Thyroid gland (tissue), 4 donors: ENCODE measurements around the gene RGPD8. TPM values are rescaled to one million over a fixed set of nuclear protein-coding genes. Genes with fewer than 3 reads are reported as not detected.
"Not testable (repeated sequence)": the region's sequence is repeated elsewhere in the genome, so short reads cannot be mapped to it uniquely, and the experiment has no call there.

Source experiments
- DNase-seq, 2 donors: peaks; one replicate each; pipeline ENCODE4 v3.0.0-alpha.2; 2019
- H3K27ac ChIP-seq, 3 donors: fragments of 200-600 bp; sonication (generic); 1 replicate in 2 of 3; 2 replicates in 1 of 3; pipeline ENCODE4 v1.5.1; 2016 to 2019; ENCODE audit warnings: mild to moderate bottlenecking in 1 of 3, moderate library complexity in 1 of 3
- H3K27me3 ChIP-seq: fragments of 200-600 bp; sonication (generic); one replicate; pipeline ENCODE4 v1.5.1; 2019
- H3K36me3 ChIP-seq, 2 donors: fragments of 200-600 bp; sonication (generic); one replicate each; pipeline ENCODE4 v1.5.1; 2016 to 2019
- H3K4me1 ChIP-seq, 2 donors: fragments of 200-600 bp; sonication (generic); one replicate each; pipeline ENCODE4 v1.5.1; 2017 to 2019
- H3K4me3 ChIP-seq, 3 donors: fragments of 200-600 bp; sonication (generic); replicated peaks in 1 of 3; 1 replicate in 2 of 3; 2 replicates in 1 of 3; pipeline ENCODE4 v1.5.1; 2016; ENCODE audit warnings: mild to moderate bottlenecking in 1 of 3
- H3K9me3 ChIP-seq: fragments of 200-600 bp; sonication (generic); one replicate; pipeline ENCODE4 v1.5.1; 2017
- CTCF ChIP-seq, 6 experiments: fragments of 200-600 bp in 3 of 6; fragments of 450-650 bp in 3 of 6; sonication (generic) in 3 of 6; IDR thresholded peaks; one replicate each; pipeline ENCODE4 v1.5.1; 2016 to 2019; ENCODE audit warnings: antibody characterized with exemption in 6 of 6, mild to moderate bottlenecking in 2 of 6, inconsistent platforms in 1 of 6, moderate library complexity in 1 of 6
- POLR2A ChIP-seq, 2 donors: fragments of 450-650 bp; IDR thresholded peaks; one replicate each; pipeline ENCODE4 v1.6.1; 2017; ENCODE audit warnings: antibody characterized with exemption in 2 of 2, mild to moderate bottlenecking in 2 of 2, moderate library complexity in 1 of 2
- WGBS, 2 donors: methylation state at CpG; one replicate each; pipeline ENCODE4 v1.1.5; 2017; 5-methylcytosine and 5-hydroxymethylcytosine counted together
- intact Hi-C: fragments of 100-400 bp; cut with DNase I; formaldehyde crosslinking; loops from one replicate; pipeline ENCODE4 v1.15.1; 2023
- total RNA-seq, 4 donors: library from RNA; depleted of rRNA; stranded (reverse); fragments of >200 nt; gene quantifications; one replicate each; pipeline ENCODE4 v1.2.3, GENCODE V29; 2016

Gene RGPD8
- total RNA-seq, 4 donors from 2014 or later, result 32.2 to 55.5 (median 45.2) TPM

GRCh38 chr2:112433932-112434730, 686 bp upstream of the RGPD8 start:
- intact Hi-C loops, result no loop called here
- DNase-seq, result no peak

GRCh38 chr2:112432735-112433479, 538 bp downstream of the RGPD8 start:
- H3K4me1 ChIP-seq, H3K36me3 ChIP-seq, H3K27me3 ChIP-seq, intact Hi-C loops, H3K9me3 ChIP-seq: not testable (repeated sequence)
- Histone ChIP-seq H3K27ac (peak overlapping the region; percentile 61 to 82 (median 73)), H3K4me3 (peak overlapping the region in 2 of 3 donors; percentile 47 to 49)
- WGBS, 2 donors, result 20% methylated on average over 17 of the region's 98 CpGs; no CpG with 5 or more reads in 1 of the 2 donors
- DNase-seq, result peak; percentile 31 to 39

More at GRCh38 chr2:112433932-112434730, 686 bp upstream of the RGPD8 start:
- H3K4me3 ChIP-seq, result no peak overlapping the region
- no peaks in the 10 kb centered on the region for H3K36me3 ChIP-seq
- peaks cover 0 to 7% of the 10 kb centered on the region in 2 donors for H3K4me1 ChIP-seq
- no peak for TF ChIP-seq POLR2A (IDR thresholded peaks at IDR 0.05)
- no peak for TF ChIP-seq CTCF (IDR thresholded peaks at IDR 0.05)
- no peaks in the 10 kb centered on the region for H3K27me3 ChIP-seq
- 58 to 83% methylated on average over 14 to 28 of the region's 31 CpGs for WGBS, 2 donors
- H3K9me3 ChIP-seq, result no peaks in the 10 kb centered on the region
- H3K27ac ChIP-seq, result no peak overlapping the region

GRCh38 chr2:112432390-112432734, 1.1 kb downstream of the RGPD8 start:
- intact Hi-C loops, H3K36me3 ChIP-seq, H3K4me1 ChIP-seq, H3K9me3 ChIP-seq, DNase-seq, H3K27me3 ChIP-seq: not testable (repeated sequence)
- 10 to 49% methylated on average over 2 to 15 of the region's 22 CpGs for WGBS, 2 donors
- peak overlapping the region in 2 of 3 donors; percentile 47 to 49 for H3K4me3 ChIP-seq
- H3K27ac ChIP-seq, result peak overlapping the region; percentile 61 to 82 (median 65)

GRCh38 chr2:112431587-112432295, 1.7 kb downstream of the RGPD8 start:
- 92 to 95% methylated on average over 21 of the region's 21 CpGs for WGBS, 2 donors
- H3K36me3 ChIP-seq, intact Hi-C loops, H3K9me3 ChIP-seq, H3K4me1 ChIP-seq, DNase-seq, H3K4me3 ChIP-seq, H3K27me3 ChIP-seq: not testable (repeated sequence)
- H3K27ac ChIP-seq, result peak overlapping the region in 1 of 3 donors; percentile 82

- H3K27ac ChIP-seq, H3K27me3 ChIP-seq, intact Hi-C loops, DNase-seq, H3K36me3 ChIP-seq, H3K9me3 ChIP-seq, H3K4me3 ChIP-seq, H3K4me1 ChIP-seq: not testable (repeated sequence)
- WGBS, 2 donors, result no CpG with 5 or more reads among the region's 3 CpGs
These were observed 8.9 kb downstream of the RGPD8 start for GRCh38 chr2:112424553-112424952.

- H3K4me1 ChIP-seq, DNase-seq, H3K27me3 ChIP-seq, intact Hi-C loops, H3K4me3 ChIP-seq, H3K36me3 ChIP-seq, H3K9me3 ChIP-seq, H3K27ac ChIP-seq: not testable (repeated sequence)
- WGBS, 2 donors, result 84 to 89% methylated on average over 3 of the region's 3 CpGs
These were observed 16.6 kb downstream of the RGPD8 start for GRCh38 chr2:112416860-112417259.

GRCh38 chr2:112360055-112360454, 73.4 kb downstream of the RGPD8 start:
- intact Hi-C loops, H3K27me3 ChIP-seq: not testable (repeated sequence)
- 97 to 98% methylated on average over 7 of the region's 7 CpGs for WGBS, 2 donors

GRCh38 chr2:112354335-112354734, 79.1 kb downstream of the RGPD8 start:
- H3K4me1 ChIP-seq, DNase-seq, H3K36me3 ChIP-seq, H3K27me3 ChIP-seq, intact Hi-C loops, H3K9me3 ChIP-seq, H3K4me3 ChIP-seq, H3K27ac ChIP-seq: not testable (repeated sequence)
- 87 to 92% methylated on average over 2 of the region's 2 CpGs for WGBS, 2 donors

More at GRCh38 chr2:112360055-112360454, 73.4 kb downstream of the RGPD8 start:
- not testable (repeated sequence) for H3K9me3 ChIP-seq, H3K36me3 ChIP-seq, H3K27ac ChIP-seq, H3K4me1 ChIP-seq, DNase-seq, H3K4me3 ChIP-seq

- WGBS, 2 donors, result 92 to 98% methylated on average over 7 to 15 of the region's 25 CpGs
- H3K4me1 ChIP-seq, H3K27ac ChIP-seq, H3K36me3 ChIP-seq, H3K4me3 ChIP-seq, H3K27me3 ChIP-seq, DNase-seq, intact Hi-C loops, H3K9me3 ChIP-seq: not testable (repeated sequence)
These were observed 80.4 kb downstream of the RGPD8 start for GRCh38 chr2:112352809-112353603.

- intact Hi-C loops, result not testable (repeated sequence)
- 89 to 98% methylated on average over 2 of the region's 2 CpGs for whole genome bisulfite sequencing, 2 donors
These were observed 81.2 kb downstream of the RGPD8 start for GRCh38 chr2:112352292-112352691.

More at GRCh38 chr2:112352292-112352691, 81.2 kb downstream of the RGPD8 start:
- H3K4me3 ChIP-seq, H3K27me3 ChIP-seq, H3K9me3 ChIP-seq, DNase-seq, H3K27ac ChIP-seq, H3K4me1 ChIP-seq, H3K36me3 ChIP-seq: not testable (repeated sequence)
